GM10847 (cell line): ENCODE results near the gene CRADD.

Experiments used
- POLR2A ChIP-seq: IDR thresholded peaks from 2 replicates; pipeline ENCODE4 v1.6.1; 2011; ENCODE audit not compliant: insufficient read length; ENCODE audit errors: extremely low read depth

The CRADD gene

DNA sequence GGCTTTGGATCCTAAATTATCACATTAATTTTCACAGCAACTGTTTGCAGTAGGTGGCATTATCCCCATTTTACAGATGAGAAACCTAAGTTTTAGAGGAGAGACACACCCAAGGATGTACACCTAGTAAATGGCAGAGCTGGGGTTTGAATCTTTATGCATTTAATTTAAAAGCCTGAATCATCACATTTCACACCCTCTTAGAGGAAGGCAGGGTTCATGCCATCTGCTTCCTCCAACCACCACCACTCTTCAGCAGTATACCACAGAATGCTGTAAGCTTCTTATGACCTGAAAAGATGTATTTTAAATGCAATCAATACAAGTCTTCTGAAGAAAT lies 90.3 kb downstream of the CRADD start:
- TF ChIP-seq POLR2A, result no peak

GRCh38 chr12:93772003-93772700 lies 95.0 kb downstream of the CRADD start:
- TF ChIP-seq POLR2A, result no peak

GRCh38 chr12:93773122-93773871 lies 96.1 kb downstream of the CRADD start:
- TF ChIP-seq POLR2A, result no peak

DNA sequence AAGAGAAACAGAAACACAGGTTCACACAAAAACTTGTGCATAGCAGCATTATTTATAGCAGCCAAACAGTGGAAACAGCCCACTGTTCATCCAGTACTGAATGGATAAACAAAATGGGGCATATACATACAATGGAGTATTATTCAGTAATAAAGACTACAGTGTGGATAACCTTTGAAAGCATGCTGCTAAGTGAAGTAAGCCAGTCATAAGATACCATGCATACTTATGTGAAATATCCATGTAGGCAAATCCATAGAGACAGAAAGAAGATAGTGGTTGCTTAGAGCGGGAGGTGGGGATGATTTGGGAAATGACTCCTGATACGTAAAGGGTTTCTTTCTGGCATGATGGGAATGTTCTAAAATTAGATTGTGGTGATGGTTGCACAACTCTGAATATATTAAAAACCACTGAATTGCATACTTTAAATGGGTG lies 99.4 kb downstream of the CRADD start:
- TF ChIP-seq POLR2A, result no peak

DNA sequence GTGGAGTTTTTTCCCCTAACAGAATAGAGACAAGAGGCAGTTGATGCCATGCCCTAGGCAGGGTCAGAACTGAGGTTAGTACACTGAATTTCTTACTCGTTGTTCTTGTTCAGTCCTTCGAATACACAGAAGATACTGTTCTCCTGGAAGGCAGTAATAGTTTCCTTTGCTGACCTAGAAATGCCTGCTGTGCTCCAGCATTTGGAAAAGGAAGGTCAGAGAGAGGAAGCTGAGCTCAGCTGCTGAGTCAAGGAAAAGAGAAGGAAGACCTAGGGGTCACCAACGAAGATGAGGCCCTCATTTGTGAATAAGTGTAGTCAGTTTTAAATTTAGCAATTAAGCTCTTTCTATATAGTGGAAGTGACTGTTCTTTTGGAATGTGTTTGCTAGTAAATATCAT lies 100.1 kb downstream of the CRADD start:
- no peak for TF ChIP-seq POLR2A

GRCh38 chr12:93778306-93778705 lies 101.1 kb downstream of the CRADD start:
- no peak for TF ChIP-seq POLR2A

DNA sequence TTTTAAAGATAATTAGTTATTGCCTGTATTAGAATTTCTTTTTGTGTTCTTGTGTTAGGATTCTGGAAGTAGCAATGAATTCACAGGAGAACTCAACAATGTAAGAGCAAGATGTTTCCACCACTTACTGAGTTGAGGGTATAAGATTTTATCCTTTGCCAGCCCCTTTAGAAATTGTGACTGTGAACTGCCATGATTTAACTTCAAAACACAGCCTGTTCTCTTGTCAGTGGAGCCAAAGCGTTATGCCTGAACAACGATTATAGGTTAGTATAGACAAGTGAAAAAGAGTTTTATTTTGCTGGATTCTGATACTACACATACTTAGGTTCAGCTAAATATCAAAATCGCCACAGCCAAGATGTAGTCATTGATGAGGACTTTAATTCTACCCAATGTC lies 101.6 kb downstream of the CRADD start:
- no peak for TF ChIP-seq POLR2A

GRCh38 chr12:93780101-93780641 lies 103.0 kb downstream of the CRADD start:
- TF ChIP-seq POLR2A, result no peak

DNA sequence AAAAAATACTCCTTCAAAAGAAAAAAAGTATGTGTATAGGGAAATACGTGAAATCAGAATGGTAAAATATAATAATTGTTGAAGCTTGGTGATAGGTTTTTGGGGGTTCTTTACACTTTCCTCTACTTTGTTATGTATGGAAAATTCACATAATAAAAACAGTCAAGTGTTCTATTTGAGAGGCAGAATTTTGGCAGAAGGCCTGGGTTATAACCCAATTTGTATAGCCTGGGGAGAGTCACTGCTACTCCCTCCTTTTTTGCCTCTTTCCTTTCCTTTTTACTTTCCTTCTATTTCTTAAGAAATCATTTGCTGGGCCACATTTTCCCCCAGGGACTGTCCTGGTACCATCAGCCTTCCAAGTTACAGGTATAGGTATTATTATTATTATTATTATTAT lies 105.7 kb downstream of the CRADD start:
- TF ChIP-seq POLR2A, result no peak

GRCh38 chr12:93783832-93784231 lies 106.7 kb downstream of the CRADD start:
- no peak for TF ChIP-seq POLR2A

GRCh38 chr12:93784339-93785086 lies 107.3 kb downstream of the CRADD start:
- TF ChIP-seq POLR2A, result no peak

- TF ChIP-seq POLR2A, result no peak
These were observed 108.3 kb downstream of the CRADD start for GRCh38 chr12:93785249-93786010.

- no peak for TF ChIP-seq POLR2A
These were observed 109.7 kb downstream of the CRADD start for GRCh38 chr12:93786656-93787397.

- no peak for TF ChIP-seq POLR2A
These were observed 111.7 kb downstream of the CRADD start for GRCh38 chr12:93788853-93789252.

DNA sequence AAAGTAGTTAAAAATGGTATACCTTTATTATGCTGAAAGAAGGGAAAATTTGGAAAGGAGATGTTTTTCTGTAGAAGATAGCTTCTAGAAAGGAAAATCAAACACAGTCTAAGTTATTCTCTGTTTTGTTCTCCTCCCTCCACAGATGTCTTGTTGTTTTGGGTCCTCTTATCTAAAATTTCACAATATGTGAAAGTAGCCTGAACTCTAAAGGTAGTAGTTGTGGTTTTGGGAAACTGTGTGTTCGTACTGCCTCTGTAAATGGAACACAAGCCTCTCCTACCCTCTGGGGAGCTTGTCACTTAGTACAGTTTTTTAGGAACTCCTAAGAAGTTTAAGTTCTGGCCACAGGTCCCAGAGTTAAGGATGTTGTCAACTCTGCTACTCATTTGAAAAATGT lies 112.6 kb downstream of the CRADD start:
- no peak for TF ChIP-seq POLR2A
